Thymus (tissue), 11 donors: ENCODE results near the gene TNFRSF1A. TPM values are rescaled to one million over a fixed set of nuclear protein-coding genes. Genes with fewer than 3 reads are reported as not detected.
A peak's percentile ranks its signal among the peaks of the same experiment; 100 is the strongest.

Experiments used
- DNase-seq, 9 donors: peaks; one replicate each; pipeline ENCODE4 v3.0.0-alpha.2; 2013; ENCODE audit warnings: low spot score in 9 of 9, low read depth in 6 of 9, missing footprints in 1 of 9
- H3K27ac ChIP-seq, 2 donors: one replicate each; pipeline ENCODE4 v1.5.1; 2013; ENCODE audit warnings: control low read depth in 1 of 2, low read depth in 1 of 2, low read length in 1 of 2, mild to moderate bottlenecking in 1 of 2, moderate library complexity in 1 of 2
- H3K27me3 ChIP-seq, 2 donors: one replicate each; pipeline ENCODE4 v1.5.1; 2013; ENCODE audit warnings: low read length in 1 of 2; ENCODE audit not compliant: control insufficient read depth in 2 of 2, insufficient read depth in 1 of 2
- H3K36me3 ChIP-seq, 2 donors: one replicate each; pipeline ENCODE4 v1.5.1; 2013; ENCODE audit warnings: low read length in 1 of 2, mild to moderate bottlenecking in 1 of 2, moderate library complexity in 1 of 2; ENCODE audit not compliant: control insufficient read depth in 2 of 2, insufficient read depth in 2 of 2
- H3K4me1 ChIP-seq, 2 donors: one replicate each; pipeline ENCODE4 v1.5.1; 2013; ENCODE audit warnings: low read length in 2 of 2; ENCODE audit not compliant: control insufficient read depth in 2 of 2, insufficient read depth in 2 of 2
- H3K4me3 ChIP-seq, 2 donors: one replicate each; pipeline ENCODE4 v1.5.1; 2013; ENCODE audit warnings: low read length in 2 of 2, control low read depth in 1 of 2, mild to moderate bottlenecking in 1 of 2
- H3K9me3 ChIP-seq, 2 donors: one replicate each; pipeline ENCODE4 v1.5.1; 2013; ENCODE audit warnings: low read length in 1 of 2, mild to moderate bottlenecking in 1 of 2; ENCODE audit not compliant: control insufficient read depth in 2 of 2, insufficient read depth in 1 of 2
- WGBS: extraction: QIAGEN DNeasy Blood & Tissue Kit; methylation state at CpG from one replicate; pipeline ENCODE4 v1.1.7; 2013; 5-methylcytosine and 5-hydroxymethylcytosine counted together
- polyA plus RNA-seq: library from polyadenylated mRNA; stranded (reverse); fragments of 200-250 nt; gene quantifications from one replicate; pipeline ENCODE4 v1.2.3, GENCODE V29; 2013
- total RNA-seq: library from RNA; stranded (reverse); fragments of 120-200 nt; gene quantifications from one replicate; pipeline ENCODE4 v1.2.4, GENCODE V29; 2013
- donor health status: healthy.

Gene TNFRSF1A
- total and polyA plus RNA-seq, 2 donors, result 29.8 to 61.6 TPM

DNA sequence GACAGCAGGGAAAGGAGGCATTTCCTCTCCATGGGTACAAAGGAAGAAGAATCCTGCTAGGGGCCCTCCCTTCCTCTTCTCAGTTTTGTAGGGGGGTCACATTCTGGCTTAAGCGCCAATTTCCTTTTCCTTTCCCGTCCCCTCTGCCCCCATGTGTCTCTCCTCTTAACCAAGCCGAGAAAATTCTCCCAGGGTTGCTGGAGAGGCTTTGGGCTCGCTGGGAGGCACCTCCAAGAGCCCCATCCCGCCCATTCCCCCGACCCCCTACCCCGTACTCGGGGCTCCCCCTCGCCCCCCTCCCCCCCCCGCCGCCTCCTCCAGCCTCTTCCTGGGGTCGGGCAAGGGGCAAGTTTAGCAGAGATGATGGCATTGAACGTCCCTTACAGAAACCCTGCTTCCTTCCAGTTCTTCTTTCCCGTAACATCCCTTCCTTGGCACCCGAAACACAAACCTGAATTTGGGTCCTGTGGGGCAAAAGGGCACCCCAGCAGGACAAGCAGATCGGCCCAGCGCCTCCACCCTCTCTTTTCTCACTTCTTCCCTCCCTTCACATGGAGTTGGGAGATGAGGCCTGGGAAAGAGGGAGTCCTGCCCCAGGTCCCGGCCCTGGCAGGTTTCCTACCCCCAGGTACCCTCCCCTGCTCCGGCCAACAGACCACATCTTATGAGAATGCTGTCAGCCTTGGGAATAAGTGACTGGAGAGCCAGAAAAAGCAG is 17.7 kb downstream of the TNFRSF1A start:
- no peaks in the 10 kb centered on the region for H3K27me3 ChIP-seq
- H3K27ac ChIP-seq, result peak overlapping the region; percentile 15 to 22
- DNase-seq, result no peak
- peaks cover 11 to 43% of the 10 kb centered on the region in 2 donors for H3K4me1 ChIP-seq
- 46% methylated on average over 19 of the region's 19 CpGs for WGBS
- no peak overlapping the region for H3K4me3 ChIP-seq
- no peaks in the 10 kb centered on the region for H3K9me3 ChIP-seq
- H3K36me3 ChIP-seq, result peaks cover 20 to 23% of the 10 kb centered on the region in 2 donors

DNA sequence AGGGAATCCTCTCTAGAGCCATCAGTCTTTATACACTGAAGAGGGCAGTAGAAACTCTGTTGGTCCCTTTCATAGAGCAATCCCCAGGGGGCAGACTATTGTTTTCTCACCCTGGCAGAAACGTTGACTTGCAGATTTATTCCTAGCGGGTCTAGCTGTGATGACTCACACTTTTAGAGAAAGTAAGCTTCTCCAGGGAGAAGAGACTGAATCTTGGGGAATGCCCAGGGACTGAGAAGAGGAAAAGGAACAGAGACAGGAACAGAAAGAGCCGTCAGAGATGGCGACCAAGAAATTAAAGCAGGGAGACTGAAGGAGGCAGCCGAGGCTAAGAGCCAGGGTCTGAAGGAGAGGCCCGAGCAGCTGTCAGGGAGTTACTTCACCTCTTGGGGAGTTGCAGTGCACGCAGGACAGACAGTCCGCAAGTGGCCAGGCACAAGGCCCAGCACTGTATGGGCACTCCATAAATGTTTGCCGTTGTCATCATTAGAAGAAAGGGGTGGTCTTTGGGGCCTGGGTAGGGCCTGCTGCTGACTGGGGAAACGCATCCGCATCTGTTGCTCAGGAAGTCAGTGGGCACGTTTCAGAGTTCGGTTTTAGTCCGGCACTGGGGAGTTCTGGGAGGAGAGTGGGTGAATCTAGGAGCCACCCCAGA is 18.4 kb downstream of the TNFRSF1A start:
- Histone ChIP-seq H3K4me1 (peaks cover 11 to 47% of the 10 kb centered on the region in 2 donors), H3K27ac (peak overlapping the region; percentile 11 to 22), H3K36me3 (peaks cover 13 to 16% of the 10 kb centered on the region in 2 donors), H3K27me3 (peaks cover 0 to 2% of the 10 kb centered on the region in 2 donors), H3K4me3 (peak overlapping the region in 1 of 2 donors; percentile 9), H3K9me3 (no peaks in the 10 kb centered on the region)
- 8% methylated on average over 14 of the region's 14 CpGs for WGBS
- DNase-seq, result peak in 2 of 9 donors; percentile 59 to 80

DNA sequence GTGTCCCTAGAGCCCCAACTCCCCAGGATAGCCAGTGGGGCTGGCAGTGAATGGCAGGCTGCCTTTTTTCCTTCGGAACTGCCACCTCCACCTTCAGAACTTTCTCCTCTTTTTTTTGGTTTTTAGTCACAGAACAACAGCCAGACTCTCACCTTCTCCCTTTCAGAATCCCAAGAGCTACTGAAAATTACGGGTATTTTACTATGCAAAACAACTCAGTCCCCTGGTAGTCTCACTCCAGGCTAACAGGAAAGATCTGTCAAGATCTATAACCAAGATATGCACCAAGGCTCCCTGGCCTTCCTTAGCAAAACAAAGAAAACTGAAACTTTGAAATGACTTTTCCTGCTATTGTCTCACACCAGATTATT is 18.9 kb downstream of the TNFRSF1A start:
- H3K4me1 ChIP-seq, result peaks cover 11 to 51% of the 10 kb centered on the region in 2 donors
- WGBS, result 33% methylated on average over 2 of the region's 2 CpGs
- no peaks in the 10 kb centered on the region for H3K9me3 ChIP-seq
- peaks cover 8 to 11% of the 10 kb centered on the region in 2 donors for H3K36me3 ChIP-seq
- peaks cover 0 to 2% of the 10 kb centered on the region in 2 donors for H3K27me3 ChIP-seq
- no peak overlapping the region for H3K4me3 ChIP-seq
- peak overlapping the region in 1 of 2 donors; percentile 45 for H3K27ac ChIP-seq
- no peak for DNase-seq

DNA sequence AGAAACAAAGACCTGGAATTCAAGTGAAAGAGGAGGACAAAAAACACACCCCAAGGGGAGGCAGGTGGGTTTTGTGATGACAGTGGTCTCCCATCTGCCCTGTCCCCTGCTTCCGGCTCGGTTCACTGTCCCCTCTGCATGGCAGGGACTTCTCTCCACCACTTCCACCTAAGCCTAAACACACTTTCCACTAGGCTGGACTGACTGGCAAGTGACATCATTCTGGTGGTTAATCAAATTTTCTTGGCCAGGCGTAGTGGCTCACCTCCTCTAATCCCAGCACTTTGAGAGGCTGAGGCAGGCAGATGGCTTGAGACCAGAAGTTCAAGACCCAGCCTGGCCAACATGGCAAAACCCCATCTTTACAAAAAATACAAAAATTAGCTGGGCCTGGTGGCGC is 19.5 kb downstream of the TNFRSF1A start:
- Histone ChIP-seq H3K36me3 (peaks cover 4 to 5% of the 10 kb centered on the region in 2 donors), H3K9me3 (no peaks in the 10 kb centered on the region), H3K27ac (no peak overlapping the region), H3K27me3 (peaks cover 0 to 2% of the 10 kb centered on the region in 2 donors), H3K4me3 (no peak overlapping the region), H3K4me1 (peaks cover 11 to 48% of the 10 kb centered on the region in 2 donors)
- DNase-seq, result no peak
- 96% methylated on average over 4 of the region's 4 CpGs for WGBS

DNA sequence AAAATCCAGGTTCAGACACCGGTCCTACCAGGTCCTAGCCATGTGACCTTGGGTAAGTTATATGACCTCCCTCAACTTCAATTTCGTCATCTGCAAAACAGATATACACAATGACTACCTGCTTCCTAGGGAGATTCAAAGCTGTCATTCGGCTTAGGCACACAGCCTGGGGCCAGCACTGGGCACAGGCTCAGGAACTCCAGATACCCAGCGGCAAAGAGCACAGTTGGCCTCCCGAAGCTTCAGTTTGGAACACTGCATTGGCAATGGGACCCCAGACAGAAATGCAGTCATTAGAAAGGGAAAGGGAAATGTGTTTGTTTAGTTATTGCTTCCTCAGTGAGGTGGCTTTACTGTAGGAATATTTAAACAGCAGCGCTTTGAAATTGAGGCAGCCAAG is 20.0 kb downstream of the TNFRSF1A start:
- Histone ChIP-seq H3K27ac (no peak overlapping the region), H3K27me3 (peaks cover 0 to 2% of the 10 kb centered on the region in 2 donors), H3K4me3 (no peak overlapping the region), H3K4me1 (peaks cover 11 to 48% of the 10 kb centered on the region in 2 donors), H3K9me3 (no peaks in the 10 kb centered on the region), H3K36me3 (peaks cover 0 to 2% of the 10 kb centered on the region in 2 donors)
- DNase-seq, result no peak
- WGBS, result 97% methylated on average over 6 of the region's 6 CpGs

DNA sequence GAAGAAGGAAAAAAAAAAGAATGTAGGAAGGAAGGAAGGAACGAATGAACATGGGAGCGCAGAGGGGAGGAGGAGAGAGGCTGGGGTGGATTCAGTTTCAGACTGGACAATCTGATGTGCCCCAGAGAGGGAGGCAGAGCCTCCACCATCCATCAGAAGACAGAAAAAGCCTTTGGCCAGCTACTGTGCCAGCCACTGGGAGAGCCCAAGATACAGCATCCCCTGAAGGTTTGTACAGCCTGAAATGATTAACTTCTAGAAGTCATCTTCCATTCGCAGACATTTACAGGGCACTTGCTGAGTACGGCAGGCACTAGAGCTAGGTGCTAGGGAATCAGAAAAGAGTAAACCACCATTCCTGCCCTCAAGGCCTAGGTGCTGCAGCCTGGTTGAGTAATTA is 22.4 kb downstream of the TNFRSF1A start:
- Histone ChIP-seq H3K36me3 (no peaks in the 10 kb centered on the region), H3K27me3 (peaks cover 0 to 2% of the 10 kb centered on the region in 2 donors), H3K27ac (no peak overlapping the region), H3K9me3 (no peaks in the 10 kb centered on the region), H3K4me1 (peaks cover 11 to 27% of the 10 kb centered on the region in 2 donors), H3K4me3 (no peak overlapping the region)
- no peak for DNase-seq
- WGBS, result 97% methylated on average over 4 of the region's 4 CpGs

DNA sequence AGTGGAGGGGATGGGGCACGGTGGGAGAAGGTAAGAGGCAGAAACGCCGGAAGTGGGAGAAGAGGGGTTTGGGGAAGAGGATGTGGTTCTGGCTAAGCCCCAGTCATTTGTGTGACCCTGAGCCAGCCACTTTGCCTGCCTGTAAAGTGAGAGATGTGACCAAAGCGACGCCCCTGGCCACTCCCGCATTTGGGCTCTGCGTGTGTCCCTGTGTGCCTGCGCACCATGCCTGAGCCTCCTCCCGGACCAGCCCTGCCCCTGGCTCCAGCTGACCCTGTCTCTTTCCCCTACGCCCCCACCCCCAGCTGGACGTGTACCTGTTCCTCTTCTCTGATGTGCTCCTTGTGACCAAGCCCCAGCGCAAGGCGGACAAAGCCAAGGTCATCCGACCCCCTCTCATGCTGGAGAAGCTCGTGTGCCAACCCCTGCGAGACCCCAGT is 23.4 kb downstream of the TNFRSF1A start:
- DNase-seq, result no peak
- Histone ChIP-seq H3K9me3 (no peaks in the 10 kb centered on the region), H3K4me3 (no peak overlapping the region), H3K36me3 (no peaks in the 10 kb centered on the region), H3K4me1 (peaks cover 6 to 18% of the 10 kb centered on the region in 2 donors), H3K27ac (no peak overlapping the region), H3K27me3 (peaks cover 0 to 2% of the 10 kb centered on the region in 2 donors)
- WGBS, result 60% methylated on average over 16 of the region's 16 CpGs

DNA sequence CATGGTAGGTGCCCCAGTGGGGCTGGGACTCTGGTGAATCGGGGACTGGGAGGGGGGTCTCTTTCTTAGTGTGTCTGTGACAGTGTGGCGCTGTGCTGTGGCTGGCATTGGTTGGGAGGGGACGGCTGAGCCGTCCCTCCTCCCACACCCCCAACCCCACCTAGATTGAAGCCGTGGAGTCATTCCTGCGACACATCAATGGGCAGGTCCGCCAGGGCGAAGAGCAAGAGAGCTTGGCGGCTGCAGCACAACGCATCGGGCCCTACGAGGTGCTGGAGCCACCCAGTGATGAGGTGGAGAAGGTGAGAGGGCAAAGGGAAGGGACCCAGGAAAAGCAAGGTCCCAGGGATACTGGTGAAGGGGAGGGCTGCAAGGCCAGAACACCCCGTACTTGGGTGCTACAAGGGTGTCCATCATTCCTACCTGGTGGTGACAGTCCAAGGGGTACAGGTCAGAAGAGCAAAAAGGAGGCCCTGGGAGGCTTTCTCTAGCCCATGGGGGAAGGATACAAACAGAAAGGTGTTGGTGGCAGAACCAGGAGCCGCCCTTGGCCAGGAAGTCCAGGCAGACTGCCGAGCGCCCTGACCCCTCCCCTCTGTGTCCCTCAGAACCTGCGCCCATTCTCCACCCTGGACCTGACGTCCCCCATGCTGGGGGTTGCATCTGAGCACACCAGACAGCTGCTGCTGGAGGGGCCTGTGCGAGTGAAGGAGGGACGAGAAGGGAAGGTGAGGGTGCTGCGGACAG is 24.0 kb downstream of the TNFRSF1A start:
- Histone ChIP-seq H3K27ac (no peak overlapping the region), H3K4me3 (no peak overlapping the region), H3K27me3 (peaks cover 0 to 2% of the 10 kb centered on the region in 2 donors), H3K36me3 (no peaks in the 10 kb centered on the region), H3K4me1 (peaks cover 1 to 12% of the 10 kb centered on the region in 2 donors), H3K9me3 (no peaks in the 10 kb centered on the region)
- 74% methylated on average over 21 of the region's 21 CpGs for WGBS
- DNase-seq, result no peak
